Heart left ventricle (tissue), 13 donors: ENCODE results near the gene KCNE4.

Source experiments
- POLR2A ChIP-seq, 2 donors: fragments of 450-650 bp; IDR thresholded peaks; one replicate each; pipeline ENCODE4 v1.6.1; 2017; ENCODE audit warnings: antibody characterized with exemption in 2 of 2, mild to moderate bottlenecking in 2 of 2, moderate library complexity in 2 of 2
- TF ChIP-seq, protein P1 (sequence below), 12 donors: fragments of 200-600 bp; sonication (generic) in 4 of 12; IDR thresholded peaks; one replicate each; pipeline versions ENCODE4 v1.5.0 to v1.8.0; 2018 to 2022; ENCODE audit warnings: antibody characterized with exemption in 12 of 12, mild to moderate bottlenecking in 5 of 12
- donor health status: ischemic (EF 13 %, LVEDD 7.1; RV severe dilation, severe dysfunction).
- donor health status: DM: no; HTN: yes; CAD: no.
- donor health status: DM: no; HTN: no; CAD: no.
- donor health status: ischemic (EF 25% LVEDD 6.9; RV normal size, moderate dysfunction).
- donor health status: ischemic (EF 25% LVEDD 5.7; RV mildly dilated, moderate dysfunction).
- donor health status: ischemic (EF 35%, LVEDD 5.7; RV mildly dilated, moderate dysfunction).
- donor health status: nonischemic (EF 11% LVEDD 7.7; RV severe dilation, severe dysfunction).
- donor health status: DM: yes; HTN: yes; CAD: no.
- donor health status: PGD.
- donor health status: ischemic (EF 29% LVEDD 5.4; RV normal size, mild dysfunction).
- donor health status: nonischemic (EF 23%, LVEDD 6.1; RV moderate dilation, normal function).

DNA sequence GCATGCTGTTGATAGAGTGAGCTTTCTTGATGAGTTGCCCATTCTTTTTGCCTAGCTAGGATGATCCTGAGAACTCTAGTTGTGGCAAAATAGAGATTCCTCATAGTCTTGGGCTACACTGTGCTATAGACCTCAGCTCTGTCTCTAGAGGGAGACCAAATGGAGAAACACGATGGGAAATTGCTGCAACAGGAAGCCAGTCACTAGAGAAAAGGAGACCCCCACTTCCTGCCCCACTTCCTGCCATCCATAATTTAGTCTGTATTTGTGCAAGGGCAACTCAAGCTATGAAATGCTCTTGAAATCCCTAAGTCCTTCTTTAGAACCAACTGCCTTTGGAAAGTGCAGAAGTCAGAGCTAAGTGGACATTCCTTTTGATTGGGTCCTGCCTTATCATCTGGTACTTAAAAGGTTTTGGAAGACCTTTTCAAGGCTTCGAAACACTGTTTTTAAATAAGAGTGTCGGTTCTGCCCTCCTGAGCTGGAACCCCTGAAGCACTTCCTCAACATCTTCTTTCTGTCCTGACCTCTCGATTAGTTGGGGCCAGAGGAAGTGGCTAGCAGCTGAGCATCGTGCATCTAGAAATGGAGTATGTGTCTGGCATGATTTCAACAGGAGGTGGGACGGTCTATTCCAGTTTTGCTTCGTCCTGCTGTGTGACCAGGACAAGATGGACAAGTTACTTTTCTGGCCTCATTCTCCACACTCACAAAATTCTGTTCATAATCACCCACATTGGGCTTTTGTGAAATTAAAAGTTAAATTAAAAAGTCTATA is 8.6 kb upstream of the KCNE4 start:
- TF ChIP-seq, protein P1, sequence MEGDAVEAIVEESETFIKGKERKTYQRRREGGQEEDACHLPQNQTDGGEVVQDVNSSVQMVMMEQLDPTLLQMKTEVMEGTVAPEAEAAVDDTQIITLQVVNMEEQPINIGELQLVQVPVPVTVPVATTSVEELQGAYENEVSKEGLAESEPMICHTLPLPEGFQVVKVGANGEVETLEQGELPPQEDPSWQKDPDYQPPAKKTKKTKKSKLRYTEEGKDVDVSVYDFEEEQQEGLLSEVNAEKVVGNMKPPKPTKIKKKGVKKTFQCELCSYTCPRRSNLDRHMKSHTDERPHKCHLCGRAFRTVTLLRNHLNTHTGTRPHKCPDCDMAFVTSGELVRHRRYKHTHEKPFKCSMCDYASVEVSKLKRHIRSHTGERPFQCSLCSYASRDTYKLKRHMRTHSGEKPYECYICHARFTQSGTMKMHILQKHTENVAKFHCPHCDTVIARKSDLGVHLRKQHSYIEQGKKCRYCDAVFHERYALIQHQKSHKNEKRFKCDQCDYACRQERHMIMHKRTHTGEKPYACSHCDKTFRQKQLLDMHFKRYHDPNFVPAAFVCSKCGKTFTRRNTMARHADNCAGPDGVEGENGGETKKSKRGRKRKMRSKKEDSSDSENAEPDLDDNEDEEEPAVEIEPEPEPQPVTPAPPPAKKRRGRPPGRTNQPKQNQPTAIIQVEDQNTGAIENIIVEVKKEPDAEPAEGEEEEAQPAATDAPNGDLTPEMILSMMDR (IDR thresholded peaks at IDR 0.05): no peak
- no peak for TF ChIP-seq POLR2A (IDR thresholded peaks at IDR 0.05)
